Neural cell (in vitro differentiated cells): ENCODE results near the gene RMP24.

Experiments
- CTCF ChIP-seq: fragments of 450-650 bp; IDR thresholded peaks from 2 replicates; pipeline ENCODE4 v1.5.1; 2014; ENCODE audit warnings: antibody characterized with exemption, mild to moderate bottlenecking, moderate library complexity; ENCODE audit not compliant: poor library complexity, severe bottlenecking
- EP300 ChIP-seq: fragments of 450-650 bp; conservative IDR thresholded peaks from 2 replicates; pipeline ENCODE4 v1.6.1; 2014; ENCODE audit warnings: antibody characterized with exemption, mild to moderate bottlenecking, moderate library complexity; ENCODE audit not compliant: poor library complexity, severe bottlenecking
- EZH2 ChIP-seq: fragments of 200-600, 300-800 bp; shearing (Covaris generic), sonication (generic); IDR thresholded peaks from 2 replicates; pipeline ENCODE4 v1.6.1; 2014; ENCODE audit warnings: antibody characterized with exemption, low read length, borderline replicate concordance, mild to moderate bottlenecking; ENCODE audit not compliant: insufficient read depth, poor library complexity, severe bottlenecking
- POLR2AphosphoS5 ChIP-seq: IDR thresholded peaks from 2 replicates; pipeline ENCODE4 v1.6.1; 2012
- RAD21 ChIP-seq: fragments of 450-650 bp; conservative IDR thresholded peaks from 2 replicates; pipeline ENCODE4 v1.6.1; 2014; ENCODE audit warnings: antibody characterized with exemption, mild to moderate bottlenecking, moderate library complexity
- REST ChIP-seq: IDR thresholded peaks from 2 replicates; pipeline ENCODE4 v1.6.1; 2012; ENCODE audit warnings: borderline replicate concordance
- TAF1 ChIP-seq: IDR thresholded peaks from 2 replicates; pipeline ENCODE4 v1.6.1; 2012; ENCODE audit warnings: low read depth

DNA sequence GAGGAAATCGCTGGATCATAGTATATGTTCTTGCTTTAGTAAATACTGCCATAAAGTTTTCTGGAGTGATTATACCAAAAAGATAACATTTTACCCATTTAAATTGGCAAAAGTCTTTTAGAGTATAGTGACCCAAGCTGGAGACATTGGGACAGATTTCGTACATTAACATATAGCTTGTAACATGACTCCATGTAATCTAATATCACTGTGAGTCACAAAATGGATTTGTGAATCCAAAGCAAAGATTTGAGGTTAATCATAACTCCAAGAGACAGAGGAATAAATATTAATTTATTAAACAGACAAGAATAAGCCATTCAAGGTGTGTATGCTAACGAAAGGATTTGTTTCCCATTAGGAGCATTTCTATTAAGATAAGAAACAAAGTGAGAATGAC lies 45.0 kb upstream of the RMP24 start:
- TF ChIP-seq CTCF (no peak), EP300 (no peak), EZH2 (no peak), POLR2AphosphoS5 (no peak), RAD21 (no peak), REST (no peak), TAF1 (no peak)
